Activated CD4-positive, alpha-beta T cell treated with anti-CD3 and anti-CD28 coated beads for 4 hours (primary cell): ENCODE measurements around the gene IQCF5.
A peak's percentile ranks its signal among the peaks of the same experiment; 100 is the strongest.
"Not testable (repeated sequence)": the region's sequence is repeated elsewhere in the genome, so short reads cannot be mapped to it uniquely, and the experiment has no call there.

Source experiments
- DNase-seq, 2 donors: peaks; one replicate each; pipeline ENCODE4 v3.0.0-alpha.2; 2020

The IQCF5 gene

DNA sequence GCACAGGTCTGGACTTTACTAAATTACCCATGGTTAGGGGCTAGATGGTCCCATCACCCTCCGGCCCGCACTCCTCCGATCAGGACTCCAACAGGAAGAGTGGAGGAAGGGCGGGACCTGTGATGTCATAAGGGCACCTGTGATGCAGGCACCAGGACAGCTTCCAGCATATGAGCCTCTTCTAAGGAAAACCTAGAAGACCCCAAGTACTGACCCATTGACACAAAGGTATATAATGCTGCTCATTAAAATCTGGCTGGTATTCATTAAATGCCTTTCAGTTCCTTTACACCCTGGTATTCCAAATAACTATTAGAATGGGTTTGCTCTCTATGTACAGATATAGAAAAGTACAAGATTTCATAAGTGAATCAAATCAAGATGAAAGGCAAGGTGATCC, at the start of gene IQCF5:
Gene IQCF5 (minus strand): TSS at position 101 of the 400 bp plus-strand sequence. CDS start 70 bp downstream, at position 31.
- DNase-seq = no peak

DNA sequence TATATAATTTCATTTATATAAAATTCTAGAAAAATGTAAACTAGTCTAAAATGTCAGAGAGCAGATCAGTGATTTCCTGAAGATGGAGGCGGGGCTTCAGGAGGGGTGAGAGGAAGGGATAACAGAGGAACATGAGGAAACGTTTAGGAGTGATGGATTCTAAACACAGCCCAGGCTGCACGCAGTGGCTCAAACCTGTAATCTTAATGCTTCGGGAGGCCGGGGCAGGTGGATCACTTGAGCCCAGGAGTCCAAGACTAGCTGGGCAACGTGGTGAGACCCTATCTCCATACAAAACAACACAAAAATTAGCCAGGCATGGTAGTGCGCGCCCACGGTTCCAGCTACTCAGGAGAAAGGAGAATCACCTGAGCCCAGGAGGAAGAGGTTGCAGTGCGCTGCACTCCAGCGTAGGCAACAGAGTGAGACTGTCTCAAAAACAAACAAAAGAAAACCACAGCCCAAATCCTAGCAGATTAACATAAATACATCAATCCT, 45.7 kb upstream of the IQCF5 start:
- no peak for DNase-seq

DNA sequence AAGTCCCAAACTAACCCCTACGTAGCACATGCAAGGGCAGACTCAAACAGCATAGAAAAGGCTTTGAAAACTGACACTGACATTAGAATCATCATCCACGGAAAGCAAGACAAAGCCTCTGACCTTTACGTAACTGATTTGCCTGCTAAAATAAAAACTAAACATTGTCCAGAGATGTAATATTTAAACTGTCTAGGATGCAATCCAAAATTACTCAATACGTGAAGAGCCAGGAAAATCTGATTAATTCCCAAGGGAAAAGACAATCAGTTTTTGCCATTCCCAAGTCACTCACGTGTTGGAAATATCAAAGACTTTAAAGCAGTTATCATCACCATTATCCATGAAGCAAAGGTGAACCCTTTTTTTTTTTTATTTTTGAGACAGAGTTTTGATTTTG, 41.0 kb upstream of the IQCF5 start:
- no peak for DNase-seq

DNA sequence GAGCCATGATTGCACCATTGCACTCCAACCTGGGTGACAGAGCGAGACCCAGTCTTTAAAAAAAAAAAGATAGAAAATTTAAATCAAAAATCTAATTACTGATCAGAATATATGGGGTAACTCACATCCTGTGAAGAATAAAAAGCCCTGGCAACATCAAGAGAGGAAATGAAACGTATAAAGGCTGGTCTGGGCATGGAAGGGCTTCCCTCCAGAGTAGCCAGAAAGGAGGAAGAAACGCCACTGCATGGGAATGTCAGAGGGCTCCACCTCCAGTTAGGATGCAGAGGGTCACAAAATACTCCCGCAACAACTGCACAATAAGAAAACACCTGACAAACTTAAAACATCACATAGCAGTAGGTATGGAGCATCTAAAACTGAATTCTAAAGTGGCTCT, 32.6 kb upstream of the IQCF5 start:
- no peak for DNase-seq

DNA sequence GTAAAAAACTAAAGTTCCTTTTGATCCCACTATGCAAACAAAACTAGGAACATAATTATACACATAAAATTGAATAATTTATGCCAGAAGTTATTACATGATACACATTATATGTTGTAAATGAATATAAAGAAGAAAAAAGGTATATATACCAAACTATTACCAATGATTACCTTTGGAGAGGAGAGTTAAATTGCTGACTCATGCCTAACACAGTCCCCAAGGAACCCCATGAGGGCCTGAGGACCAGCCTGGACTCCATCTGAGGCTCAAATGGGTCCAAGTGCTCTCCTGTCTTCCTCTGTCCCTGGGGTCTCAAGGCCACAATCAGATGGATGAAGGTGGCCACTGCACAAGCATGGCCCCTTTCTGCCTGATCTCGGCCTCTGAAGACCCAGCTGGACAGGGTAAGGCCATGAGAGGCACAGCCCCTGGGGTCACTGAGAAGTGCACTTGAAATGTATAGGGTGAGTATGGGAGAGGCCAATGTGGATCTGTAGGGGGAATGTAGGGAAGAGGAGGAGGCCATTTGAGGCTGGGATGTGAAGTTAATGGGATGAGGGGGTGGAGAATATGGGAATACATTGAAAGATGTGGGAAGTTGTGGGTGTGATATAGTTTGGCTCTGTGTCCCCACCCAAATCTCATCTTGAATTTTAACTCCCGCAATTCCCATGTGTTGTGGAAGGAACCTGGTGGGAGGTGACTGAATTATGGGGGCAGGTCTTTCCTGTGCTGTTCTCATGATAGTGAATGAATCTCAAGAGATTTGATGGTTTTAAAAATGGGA, 28.8 kb upstream of the IQCF5 start:
- DNase-seq = no peak

DNA sequence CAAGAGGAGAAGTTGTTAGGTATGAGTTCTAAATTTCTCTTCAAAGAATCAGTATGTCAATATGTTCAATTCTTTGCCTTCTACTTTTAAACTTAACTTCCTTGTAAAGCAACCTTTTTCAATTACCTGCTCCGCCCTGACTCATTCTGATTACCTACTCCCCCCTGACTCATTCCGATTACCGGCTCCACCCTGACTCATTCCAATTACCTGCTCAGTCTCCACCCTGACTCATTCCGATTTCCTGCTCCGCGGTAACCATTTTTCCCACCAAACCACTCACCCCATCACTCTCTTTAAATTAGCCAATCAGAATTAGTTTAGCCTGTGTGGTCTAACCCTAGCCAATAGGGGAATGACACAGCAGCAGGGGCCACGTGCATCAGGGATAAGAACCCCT, 27.0 kb upstream of the IQCF5 start:
- DNase-seq = peak in 1 of 2 donors; percentile 14

DNA sequence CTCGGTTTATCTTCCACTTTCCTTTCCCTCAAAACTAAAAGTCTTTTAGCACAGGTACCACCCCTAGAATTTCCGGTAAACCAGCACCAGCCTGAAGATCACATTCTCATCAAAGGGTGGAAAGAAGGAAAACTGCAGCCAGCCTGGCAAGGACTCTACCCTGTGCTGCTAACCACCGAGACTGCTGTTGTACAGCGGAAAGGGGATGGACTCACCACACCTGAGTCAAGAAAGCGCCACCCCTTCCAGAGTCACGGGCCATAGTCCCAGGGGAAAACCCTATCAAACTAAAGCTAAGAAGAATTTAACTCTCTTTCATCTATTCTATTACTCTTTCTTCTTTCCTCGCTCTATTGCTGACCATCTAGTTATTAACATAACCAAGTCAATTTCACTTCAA, 24.6 kb upstream of the IQCF5 start:
- DNase-seq = not testable (repeated sequence)

DNA sequence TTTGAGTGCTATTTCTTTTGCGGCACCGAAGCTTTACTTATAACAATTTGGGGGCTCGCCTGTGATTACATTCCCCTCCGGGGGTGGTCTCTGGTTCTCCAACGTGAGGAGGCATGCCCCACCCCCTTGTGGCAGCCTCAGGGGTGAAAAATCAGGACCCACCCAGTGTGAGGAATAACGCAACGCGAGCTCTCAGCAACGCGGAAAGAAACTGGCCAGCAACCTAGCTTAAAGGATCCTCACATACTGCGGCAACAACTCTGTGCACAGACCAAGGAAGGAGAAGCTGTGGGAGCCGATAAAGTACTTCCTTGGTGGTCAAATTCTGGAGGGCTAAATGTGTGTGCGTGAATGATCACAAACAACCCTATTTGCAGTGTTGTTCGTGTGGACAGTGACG, 22.0 kb upstream of the IQCF5 start:
- DNase-seq = no peak

DNA sequence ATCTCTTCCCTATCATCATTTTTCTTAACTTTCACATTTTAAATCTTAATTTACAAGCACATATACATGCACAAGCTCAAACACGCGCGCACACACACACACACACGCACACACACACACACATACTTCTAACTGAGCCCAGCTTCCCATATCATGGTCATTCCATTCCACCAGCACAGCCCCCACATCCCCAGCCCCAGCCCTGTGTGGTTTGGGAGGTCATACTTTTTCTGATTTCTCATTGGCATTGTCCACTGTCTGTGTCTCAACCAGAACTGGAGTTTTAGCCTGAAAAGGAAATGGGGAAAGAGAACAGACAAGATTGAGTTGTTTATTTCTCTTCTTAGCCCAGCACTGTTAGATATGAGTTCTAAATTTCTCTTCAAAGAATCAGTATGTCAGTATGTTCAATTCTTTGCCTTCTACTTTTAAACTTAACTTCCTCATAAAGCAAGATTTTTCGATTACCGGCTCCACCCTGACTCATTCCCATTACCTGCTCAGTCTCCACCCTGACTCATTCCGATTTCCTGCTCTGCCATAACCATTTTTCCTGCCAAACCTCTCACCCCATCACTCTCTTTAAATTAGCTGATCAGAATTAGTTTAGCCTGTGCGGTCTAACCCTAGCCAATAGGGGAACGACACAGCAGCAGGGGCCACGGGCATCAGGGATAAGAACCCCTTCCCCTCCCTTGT, 21.4 kb upstream of the IQCF5 start:
- no peak for DNase-seq

DNA sequence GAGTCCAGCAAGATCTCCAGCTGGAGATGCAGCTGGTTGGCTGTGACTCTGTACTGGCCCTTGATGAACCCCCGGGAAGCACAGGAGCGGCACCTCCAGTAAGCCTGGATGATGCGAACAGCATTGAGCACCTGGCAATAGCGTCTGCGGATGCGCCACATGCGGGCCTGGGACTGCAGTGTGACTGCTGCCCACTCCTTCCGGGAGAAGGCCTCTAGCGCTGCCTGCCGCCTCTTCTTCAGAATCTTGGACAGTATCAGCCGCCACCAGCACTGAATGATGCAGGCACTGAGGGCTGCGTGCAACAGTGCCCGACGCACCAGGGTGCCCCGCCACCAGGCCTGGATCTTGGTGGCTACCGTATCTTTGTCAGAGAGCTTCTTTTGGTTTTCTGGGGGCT, 19.5 kb upstream of the IQCF5 start:
- DNase-seq = no peak

DNA sequence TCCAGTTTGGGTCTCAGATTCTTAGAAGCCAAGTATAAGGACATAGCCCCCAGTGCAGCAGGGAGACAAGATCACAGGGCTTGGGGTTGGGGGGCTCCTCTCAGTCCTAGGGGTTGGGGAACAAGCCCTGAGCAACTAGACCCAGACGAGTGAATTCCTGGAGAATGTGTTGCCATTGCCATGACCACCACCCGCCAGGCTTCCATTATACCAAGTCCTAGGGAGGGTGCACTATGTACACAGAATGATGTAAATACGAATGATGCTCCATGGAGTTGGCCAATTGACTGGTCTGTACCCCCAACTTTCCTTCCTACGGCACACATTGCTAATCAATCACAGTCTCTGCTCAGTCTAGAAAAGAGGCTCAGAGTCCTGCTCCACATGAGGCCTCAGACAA, 19.0 kb upstream of the IQCF5 start:
- no peak for DNase-seq

DNA sequence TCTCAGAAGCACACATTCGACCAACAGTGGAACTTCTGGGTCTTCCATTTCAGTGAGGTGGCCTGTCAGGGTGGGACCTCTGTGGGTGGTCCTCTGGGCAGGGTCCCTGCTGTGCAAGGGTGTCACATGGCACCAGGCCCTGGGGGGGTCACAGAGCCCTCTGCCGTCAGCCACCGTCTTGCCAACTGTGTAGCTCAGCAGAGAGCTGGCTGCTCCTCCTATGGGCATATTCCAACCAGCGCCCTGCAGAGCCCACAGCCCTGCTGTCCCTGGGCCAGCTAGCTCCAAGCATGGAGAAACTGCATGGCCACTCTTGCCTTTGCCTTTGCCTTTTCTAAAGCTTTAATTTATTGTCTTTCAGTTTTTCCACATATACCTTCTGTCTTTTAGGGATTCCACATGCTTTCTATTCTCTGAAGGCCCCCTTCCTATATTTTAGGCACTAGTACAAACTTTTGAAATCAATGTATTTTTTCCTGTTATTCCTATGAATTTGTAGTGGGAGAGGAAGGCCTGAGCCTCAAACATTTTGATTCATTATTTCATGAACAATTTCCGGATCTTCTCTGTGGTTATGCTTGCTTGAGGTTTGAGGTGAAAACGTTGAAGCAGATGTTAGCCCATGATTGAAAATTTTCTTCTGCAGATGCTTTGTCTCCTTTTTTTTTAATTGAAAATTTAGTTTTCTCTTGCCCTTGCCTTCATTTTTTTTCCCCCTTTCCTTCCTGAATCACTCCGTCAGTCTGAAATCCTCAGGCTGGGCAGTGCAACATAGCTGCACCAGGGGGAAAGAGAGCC, 16.0 kb upstream of the IQCF5 start:
- DNase-seq = no peak

DNA sequence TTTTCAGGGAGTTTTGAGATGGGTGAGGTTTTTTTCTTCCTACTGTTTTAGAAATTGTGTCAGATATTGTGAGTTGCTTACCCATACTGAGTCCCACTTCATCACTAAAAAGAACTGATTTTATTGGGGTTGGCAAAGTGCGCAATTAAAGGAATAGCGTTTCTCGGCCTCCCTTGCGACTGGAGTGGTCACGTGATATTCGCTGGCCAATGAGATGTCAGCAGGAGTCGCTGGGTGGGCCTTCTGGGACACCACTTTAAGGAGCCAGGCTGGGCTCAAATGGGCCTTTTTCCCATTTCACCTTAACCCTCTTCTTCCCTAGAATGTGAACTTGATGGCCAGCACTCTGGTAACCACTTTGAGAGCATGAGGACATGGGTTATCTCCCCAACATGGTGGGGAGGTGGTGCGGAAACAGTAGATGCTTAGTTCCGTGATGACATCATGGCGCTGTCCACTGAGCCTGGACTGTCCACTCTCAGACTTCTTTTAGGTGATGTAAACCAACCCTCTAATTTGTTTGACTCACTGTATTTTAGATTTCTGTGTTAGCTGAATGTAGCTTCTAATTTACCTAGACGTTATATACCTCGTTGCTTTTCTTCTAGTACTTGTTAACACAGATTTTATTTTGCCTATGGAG, 13.2 kb upstream of the IQCF5 start:
- DNase-seq = no peak

DNA sequence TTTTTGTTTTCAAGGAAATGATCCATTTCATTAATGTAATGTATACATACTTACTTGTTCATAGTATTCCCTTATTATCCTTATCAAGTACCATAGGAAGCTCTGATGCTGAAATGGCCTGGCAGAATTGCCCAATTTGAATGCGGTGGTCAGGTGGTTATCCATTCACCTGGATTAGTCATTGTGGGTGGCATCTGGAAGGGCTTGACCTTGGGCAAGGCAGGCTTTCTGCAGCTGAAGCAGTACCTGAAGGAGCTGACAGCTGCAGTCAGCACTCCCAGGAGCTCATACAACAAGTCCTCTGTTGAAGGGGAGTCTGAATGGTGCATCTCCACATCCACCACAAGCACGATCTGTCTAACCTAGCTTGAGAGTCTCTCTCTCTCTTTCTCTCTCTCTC, 12.2 kb upstream of the IQCF5 start:
- no peak for DNase-seq

DNA sequence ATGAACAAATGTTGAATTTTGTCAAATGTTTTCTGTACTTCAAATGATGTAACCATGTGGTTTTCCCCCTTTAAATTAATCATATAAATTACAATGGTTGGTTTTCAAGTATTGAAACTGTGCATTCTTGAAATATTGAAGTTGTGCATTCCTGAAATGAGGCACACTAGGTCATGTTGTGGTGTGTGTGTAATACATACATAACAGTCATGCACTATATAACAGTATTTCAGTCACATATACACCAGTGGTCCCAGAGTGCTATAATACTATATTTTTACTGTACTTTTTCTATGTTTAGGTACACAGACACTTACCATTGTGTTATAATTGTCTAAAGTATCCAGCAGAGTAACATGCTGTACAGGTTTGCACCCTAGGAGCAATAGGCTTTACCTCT, 11.0 kb upstream of the IQCF5 start:
- no peak for DNase-seq

DNA sequence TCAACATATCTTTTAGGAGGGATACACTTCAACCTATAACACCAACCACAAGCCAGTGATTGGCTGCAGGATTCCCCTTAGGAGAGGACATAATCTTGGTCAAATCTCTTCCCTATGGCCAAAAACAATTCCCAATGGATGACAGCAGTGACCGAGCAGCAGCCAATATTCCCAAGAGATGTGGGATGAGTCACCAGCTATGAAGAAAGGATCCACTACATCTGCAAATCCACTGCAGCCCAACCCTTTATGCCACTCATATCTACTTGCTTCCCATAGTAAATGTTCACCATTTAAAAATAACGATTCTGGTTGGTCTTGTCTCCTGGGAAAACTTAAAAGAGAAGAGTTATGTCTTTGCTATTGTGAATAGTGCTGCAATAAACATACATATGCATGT, 4.5 kb upstream of the IQCF5 start:
- no peak for DNase-seq

DNA sequence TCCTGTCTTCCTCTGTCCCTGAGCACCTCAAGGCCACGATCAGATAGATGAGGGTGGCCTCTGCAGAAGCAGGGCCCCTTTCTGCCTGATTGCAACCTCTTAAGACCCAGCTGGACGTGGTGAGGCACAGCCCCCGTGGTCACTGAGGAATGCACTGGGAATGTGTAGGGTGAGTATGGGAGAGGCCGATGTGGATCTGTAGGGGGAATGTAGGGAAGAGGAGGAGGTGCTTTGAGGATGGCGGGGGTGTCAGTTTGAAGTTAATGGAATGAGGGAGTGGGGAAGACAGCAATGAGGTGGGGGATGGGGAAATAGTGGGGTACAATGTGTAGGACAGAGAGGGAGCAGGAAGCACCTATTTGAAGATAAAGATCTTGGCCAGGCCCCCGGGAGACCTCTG, 785 bp upstream of the IQCF5 start:
- DNase-seq = no peak

DNA sequence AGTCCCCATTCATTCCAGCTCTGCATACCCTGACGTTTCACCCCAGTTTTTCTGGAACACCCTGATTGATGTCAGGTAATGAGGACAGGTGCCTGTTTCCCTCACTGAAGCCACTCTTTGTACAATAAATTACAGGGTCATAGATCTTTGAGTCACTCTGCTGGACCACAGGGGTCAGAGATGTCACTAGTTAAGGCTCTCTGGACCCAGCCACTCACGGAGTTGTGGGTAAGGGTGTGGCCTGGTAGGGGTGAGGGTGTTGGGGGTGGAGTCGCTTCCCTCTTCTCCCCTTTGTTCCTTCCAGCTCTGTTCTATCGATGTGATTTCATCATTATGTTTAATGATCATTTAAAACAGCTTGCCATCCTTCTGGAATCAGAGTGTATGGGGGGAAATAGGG, 512 bp downstream of the IQCF5 start:
- DNase-seq = no peak

DNA sequence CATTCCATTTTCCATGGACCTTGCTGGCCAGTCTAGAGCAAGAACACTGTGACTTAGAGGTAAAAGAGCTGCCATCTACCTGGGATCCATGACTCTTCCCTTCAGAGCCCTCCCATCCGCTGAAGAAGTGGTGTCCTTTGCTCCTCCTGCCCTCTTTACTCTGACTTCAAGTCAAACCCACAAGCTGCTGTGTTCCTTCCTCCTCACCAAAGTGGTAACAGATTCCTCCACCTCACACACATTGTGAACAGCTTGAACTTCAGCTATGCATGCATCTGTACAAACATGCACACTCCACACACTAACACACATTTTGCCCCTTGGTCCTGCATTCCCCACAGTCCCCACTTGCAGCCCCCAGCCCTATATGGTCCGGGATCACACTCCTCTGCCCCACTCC, 990 bp downstream of the IQCF5 start:
- no peak for DNase-seq

DNA sequence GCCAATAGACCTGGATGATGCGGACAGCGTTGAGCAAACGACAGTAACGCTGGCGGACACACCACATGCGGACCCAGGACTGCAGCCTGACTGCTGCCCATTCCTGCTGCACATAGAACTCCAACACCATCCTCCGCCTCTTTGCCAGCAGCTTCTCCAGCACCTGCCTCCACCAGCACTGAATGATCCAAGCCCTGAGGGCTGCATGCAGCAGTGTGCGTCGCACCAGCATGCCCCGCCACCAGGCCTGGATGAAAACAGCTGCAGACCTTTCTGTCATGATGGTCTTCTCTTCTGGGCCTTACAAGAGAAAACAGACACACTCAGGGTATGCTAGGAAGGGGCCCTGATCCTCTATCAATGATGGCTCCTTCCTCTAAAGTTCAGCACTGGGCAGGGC, 1.5 kb downstream of the IQCF5 start:
- DNase-seq = no peak

DNA sequence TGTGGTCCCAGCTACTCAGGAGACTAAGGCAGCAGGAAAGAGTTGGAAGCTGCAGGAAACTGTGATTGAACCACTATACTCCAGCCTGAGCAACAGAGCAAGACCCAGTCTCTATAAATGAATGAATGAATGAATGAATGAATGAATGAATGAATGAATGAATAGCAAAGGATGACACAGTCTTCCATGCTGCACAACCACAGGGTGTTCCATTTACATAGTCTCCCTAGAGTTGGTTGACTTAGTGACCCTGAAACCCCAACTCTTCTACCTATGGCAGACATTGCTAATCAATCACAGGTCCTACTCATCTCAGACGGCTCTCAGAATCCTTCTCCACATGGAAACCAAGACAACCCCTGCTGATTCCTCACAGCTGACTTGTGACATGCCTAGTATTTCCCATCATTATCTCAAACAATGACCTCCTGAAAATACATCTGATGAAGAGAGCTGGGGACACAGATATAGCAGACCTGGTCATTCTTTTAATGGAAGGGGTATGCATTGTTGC, 2.1 kb downstream of the IQCF5 start:
- DNase-seq = no peak

DNA sequence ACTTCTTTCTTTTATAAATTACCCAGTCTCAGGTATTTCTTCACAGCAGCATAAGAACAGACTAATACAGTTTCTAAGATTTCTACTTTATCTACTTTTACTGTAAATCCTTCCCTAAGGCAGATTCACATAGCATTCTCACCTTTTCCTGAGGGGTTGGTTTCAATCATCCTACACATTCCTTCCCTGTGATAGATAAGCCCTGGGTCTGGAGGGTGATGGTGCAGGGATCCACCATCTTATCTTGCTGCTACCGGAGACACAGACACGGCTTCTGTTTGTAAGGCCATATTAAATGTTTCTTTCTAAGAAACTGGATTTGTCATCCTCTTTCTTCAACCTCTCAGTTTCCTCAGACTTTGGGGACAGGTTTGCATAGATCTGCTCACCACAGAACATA, 6.1 kb downstream of the IQCF5 start:
- DNase-seq = no peak

DNA sequence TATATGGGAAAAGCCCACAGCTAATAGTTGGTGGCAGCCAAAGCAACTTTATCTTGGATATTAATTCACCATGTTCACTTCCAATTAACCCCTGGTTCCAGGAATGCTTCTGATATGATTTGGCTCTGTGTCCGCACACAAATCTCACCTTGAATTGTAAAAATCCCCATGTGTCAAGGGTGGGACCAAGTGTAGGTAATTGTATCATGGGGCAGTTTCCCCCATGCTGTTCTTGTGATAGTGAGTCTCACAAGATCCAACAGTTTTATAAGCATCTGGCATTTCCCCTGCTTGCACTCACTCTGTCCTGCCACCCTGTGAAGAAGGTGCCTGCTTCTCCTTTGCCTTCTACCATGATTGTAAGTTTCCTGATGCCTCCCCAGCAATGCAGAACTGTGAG, 6.5 kb downstream of the IQCF5 start:
- not testable (repeated sequence) for DNase-seq
